Tibial artery (tissue), 4 donors: ENCODE measurements around the gene ZNF511.

Experiments
- DNase-seq, 2 donors: peaks; one replicate each; pipeline ENCODE4 v3.0.0-alpha.2; 2019
- H3K27ac ChIP-seq, 2 donors: fragments of 200-600 bp; sonication (generic) in 1 of 2; 1 replicate in 1 of 2; 2 replicates in 1 of 2; pipeline ENCODE4 v1.5.1; 2018 to 2019; ENCODE audit warnings: mild to moderate bottlenecking in 1 of 2
- H3K27me3 ChIP-seq, 2 donors: fragments of 200-600 bp; sonication (generic) in 1 of 2; one replicate each; pipeline versions ENCODE4 v1.5.1 to v1.6.0; 2016 to 2019
- H3K36me3 ChIP-seq, 3 donors: fragments of 200-600 bp; sonication (generic) in 2 of 3; one replicate each; pipeline ENCODE4 v1.5.1; 2016 to 2019; ENCODE audit warnings: mild to moderate bottlenecking in 2 of 3
- H3K4me1 ChIP-seq, 4 donors: fragments of 200-600 bp; sonication (generic) in 2 of 4; 1 replicate in 3 of 4; 2 replicates in 1 of 4; pipeline ENCODE4 v1.5.1; 2016 to 2019
- H3K4me3 ChIP-seq, 2 donors: fragments of 200-600 bp; sonication (generic) in 1 of 2; 1 replicate in 1 of 2; 2 replicates in 1 of 2; pipeline ENCODE4 v1.5.1; 2018 to 2019; ENCODE audit warnings: mild to moderate bottlenecking in 2 of 2
- H3K9me3 ChIP-seq, 3 donors: fragments of 200-600 bp; sonication (generic) in 1 of 3; one replicate each; pipeline ENCODE4 v1.5.1; 2016 to 2019
- intact Hi-C: fragments of 100-400 bp; cut with DNase I; formaldehyde crosslinking; loops from one replicate; pipeline ENCODE4 v1.15.0; 2023; ENCODE audit warnings: low total_unique reads
- TF ChIP-seq, protein P1 (sequence below), 2 experiments: fragments of 200-600 bp in 1 of 2; fragments of 450-650 bp in 1 of 2; IDR thresholded peaks; one replicate each; pipeline ENCODE4 v1.5.1; 2017 to 2019; ENCODE audit warnings: antibody characterized with exemption in 2 of 2, mild to moderate bottlenecking in 1 of 2, moderate library complexity in 1 of 2

Gene ZNF511

DNA sequence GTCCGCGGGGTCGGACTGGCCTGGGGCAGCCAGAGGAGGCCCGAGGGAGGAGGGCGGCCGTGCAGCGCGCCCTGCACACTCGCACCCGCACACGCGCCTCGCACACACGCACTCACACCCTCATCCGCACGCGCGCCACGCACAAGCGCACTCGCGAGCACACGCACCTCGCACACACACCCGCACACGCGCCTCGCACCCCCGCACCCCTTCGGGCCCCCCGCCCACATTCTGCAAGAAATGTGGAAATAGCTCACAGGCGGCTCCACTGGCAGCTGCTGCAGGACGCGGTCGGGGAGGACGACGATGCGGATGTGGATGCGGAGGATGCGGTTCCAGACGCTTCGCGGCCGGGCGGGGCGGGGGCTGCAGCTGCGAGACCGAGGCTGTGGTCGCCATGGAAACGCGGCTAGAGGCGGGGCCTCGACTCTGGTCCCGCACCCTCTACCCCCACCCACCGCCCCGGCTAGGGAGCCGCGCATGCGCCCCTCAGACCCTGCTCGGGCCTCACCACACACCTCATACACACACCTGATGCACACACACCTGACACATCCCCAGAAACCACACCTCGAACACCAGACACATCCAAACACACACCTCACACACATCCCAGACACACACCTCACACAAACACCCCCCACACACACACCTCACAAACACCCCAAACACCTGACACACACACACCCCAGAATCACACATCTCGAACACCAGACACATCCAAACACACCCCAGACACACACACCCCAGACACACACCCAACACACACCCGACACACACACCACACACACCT, 28.1 kb downstream of the ZNF511 start, which contains the start of gene CALY:
CALY (minus strand) TSS at position 320 of the 793 bp plus-strand sequence. CDS start 7,907 bp downstream, outside the sequence.
- DNase-seq = no peak
- peaks cover 13 to 86% of the 10 kb centered on the region in 2 donors for H3K27me3 ChIP-seq
- intact Hi-C loops = no loop called here

DNA sequence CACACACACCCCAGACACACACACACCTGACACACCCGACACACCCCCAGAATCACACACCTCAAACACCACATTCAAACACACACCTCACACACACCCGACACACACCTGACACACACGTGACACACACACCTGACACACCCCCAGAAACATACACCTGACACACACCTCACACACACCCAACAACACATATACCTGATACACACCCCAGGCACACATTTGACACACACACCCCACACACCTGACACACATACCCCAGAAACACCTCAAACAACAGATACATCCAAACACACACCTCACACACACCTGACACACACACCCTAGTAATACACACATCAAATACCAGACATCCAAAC, 28.6 kb downstream of the ZNF511 start:
- Histone ChIP-seq H3K27me3 (peaks cover 13 to 87% of the 10 kb centered on the region in 2 donors), H3K4me3 (no peak overlapping the region), H3K4me1 (peaks cover 0 to 25% (median 23%) of the 10 kb centered on the region in 4 donors), H3K9me3 (no peaks in the 10 kb centered on the region), H3K36me3 (no peaks in the 10 kb centered on the region), H3K27ac (no peak overlapping the region)
- DNase-seq = no peak
- intact Hi-C loops = no loop called here
- TF ChIP-seq, protein P1, sequence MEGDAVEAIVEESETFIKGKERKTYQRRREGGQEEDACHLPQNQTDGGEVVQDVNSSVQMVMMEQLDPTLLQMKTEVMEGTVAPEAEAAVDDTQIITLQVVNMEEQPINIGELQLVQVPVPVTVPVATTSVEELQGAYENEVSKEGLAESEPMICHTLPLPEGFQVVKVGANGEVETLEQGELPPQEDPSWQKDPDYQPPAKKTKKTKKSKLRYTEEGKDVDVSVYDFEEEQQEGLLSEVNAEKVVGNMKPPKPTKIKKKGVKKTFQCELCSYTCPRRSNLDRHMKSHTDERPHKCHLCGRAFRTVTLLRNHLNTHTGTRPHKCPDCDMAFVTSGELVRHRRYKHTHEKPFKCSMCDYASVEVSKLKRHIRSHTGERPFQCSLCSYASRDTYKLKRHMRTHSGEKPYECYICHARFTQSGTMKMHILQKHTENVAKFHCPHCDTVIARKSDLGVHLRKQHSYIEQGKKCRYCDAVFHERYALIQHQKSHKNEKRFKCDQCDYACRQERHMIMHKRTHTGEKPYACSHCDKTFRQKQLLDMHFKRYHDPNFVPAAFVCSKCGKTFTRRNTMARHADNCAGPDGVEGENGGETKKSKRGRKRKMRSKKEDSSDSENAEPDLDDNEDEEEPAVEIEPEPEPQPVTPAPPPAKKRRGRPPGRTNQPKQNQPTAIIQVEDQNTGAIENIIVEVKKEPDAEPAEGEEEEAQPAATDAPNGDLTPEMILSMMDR (IDR thresholded peaks at IDR 0.05) = no peak

More for the DNA sequence above, 28.1 kb downstream of the ZNF511 start, which contains the start of gene CALY:
- no peaks in the 10 kb centered on the region for H3K9me3 ChIP-seq
- peak within 1 kb of the TSS; percentile 23 to 42 for H3K4me3 ChIP-seq
- H3K4me1 ChIP-seq = peaks cover 0 to 25% (median 23%) of the 10 kb centered on the region in 4 donors
- no peak within 1 kb of the TSS for H3K27ac ChIP-seq
- no peaks in the 10 kb centered on the region for H3K36me3 ChIP-seq
- TF ChIP-seq, protein P1 (IDR thresholded peaks at IDR 0.05) = no peak

- Histone ChIP-seq H3K27ac (no peak overlapping the region), H3K27me3 (peaks cover 9 to 87% of the 10 kb centered on the region in 2 donors), H3K36me3 (no peaks in the 10 kb centered on the region), H3K4me1 (peaks cover 0 to 25% (median 23%) of the 10 kb centered on the region in 4 donors), H3K9me3 (no peaks in the 10 kb centered on the region), H3K4me3 (no peak overlapping the region)
- DNase-seq = no peak
- TF ChIP-seq, protein P1 (IDR thresholded peaks at IDR 0.05) = no peak
- intact Hi-C loops = no loop called here
Measured at GRCh38 chr10:133338080-133339071, 29.7 kb downstream of the ZNF511 start.

DNA sequence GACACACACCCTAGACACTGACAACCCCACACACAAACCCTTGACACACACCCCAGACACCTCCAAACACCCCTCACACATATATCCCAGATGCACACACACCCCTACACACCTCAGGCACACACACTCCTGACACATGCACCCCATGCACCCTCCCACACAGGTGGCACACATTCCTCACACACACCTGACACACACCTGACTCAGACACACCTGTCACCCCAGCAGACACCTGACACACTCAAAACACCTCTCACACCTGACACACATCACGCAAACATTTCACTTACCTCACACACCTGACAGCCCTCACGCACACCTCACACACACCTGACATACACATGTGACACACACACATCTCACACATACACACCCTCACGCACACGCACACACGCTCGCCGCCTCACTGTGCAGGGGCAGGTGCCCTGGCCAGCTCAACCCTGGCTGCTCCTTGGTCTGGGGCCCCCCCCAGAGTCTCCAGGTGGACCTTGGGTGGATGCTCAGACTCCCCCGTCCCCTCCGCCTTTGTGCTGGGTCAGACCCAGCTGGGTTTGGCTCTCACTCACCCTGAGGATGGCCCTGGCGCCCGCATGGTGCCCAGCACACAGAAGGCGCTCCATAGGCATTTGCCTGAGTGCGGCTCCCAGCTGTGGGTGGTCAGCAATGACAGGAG, 31.1 kb downstream of the ZNF511 start:
- DNase-seq = no peak
- Histone ChIP-seq H3K27ac (no peak overlapping the region), H3K9me3 (no peaks in the 10 kb centered on the region), H3K36me3 (no peaks in the 10 kb centered on the region), H3K27me3 (peaks cover 9 to 92% of the 10 kb centered on the region in 2 donors), H3K4me1 (peaks cover 0 to 22% (median 21%) of the 10 kb centered on the region in 4 donors), H3K4me3 (no peak overlapping the region)
- intact Hi-C loops = no loop called here
- TF ChIP-seq, protein P1 (IDR thresholded peaks at IDR 0.05) = no peak

DNA sequence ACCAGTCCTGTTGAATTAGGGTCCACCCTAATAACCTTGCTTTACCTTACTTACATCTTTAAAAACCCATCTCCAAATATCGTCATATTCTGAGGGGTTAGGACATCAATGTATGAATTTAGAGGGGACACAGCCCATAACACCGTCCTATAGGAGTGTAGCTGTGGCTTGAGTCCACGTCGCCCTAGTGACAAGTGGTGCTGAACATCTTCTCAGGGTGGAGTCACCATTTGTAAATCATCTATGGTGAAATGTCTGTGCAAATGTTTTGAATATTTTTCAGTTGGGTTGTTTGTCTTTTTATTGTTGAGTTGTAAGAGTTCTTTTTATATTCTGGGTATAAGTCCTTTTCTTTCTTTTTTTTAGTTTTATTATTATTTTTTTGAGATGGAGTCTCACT, 33.3 kb downstream of the ZNF511 start:
- H3K4me3 ChIP-seq = no peak overlapping the region

More for the DNA sequence above, 33.3 kb downstream of the ZNF511 start:
- DNase-seq = no peak
- H3K27ac ChIP-seq = no peak overlapping the region
- intact Hi-C loops = no loop called here
- H3K27me3 ChIP-seq = peaks cover 0 to 91% of the 10 kb centered on the region in 2 donors
- TF ChIP-seq, protein P1 (IDR thresholded peaks at IDR 0.05) = no peak
- H3K9me3 ChIP-seq = no peaks in the 10 kb centered on the region
- H3K36me3 ChIP-seq = no peaks in the 10 kb centered on the region
- H3K4me1 ChIP-seq = peaks cover 0 to 1% (median under 1%) of the 10 kb centered on the region in 4 donors
